ENCODE results near the gene GSTA4.

The GSTA4 gene

DNA sequence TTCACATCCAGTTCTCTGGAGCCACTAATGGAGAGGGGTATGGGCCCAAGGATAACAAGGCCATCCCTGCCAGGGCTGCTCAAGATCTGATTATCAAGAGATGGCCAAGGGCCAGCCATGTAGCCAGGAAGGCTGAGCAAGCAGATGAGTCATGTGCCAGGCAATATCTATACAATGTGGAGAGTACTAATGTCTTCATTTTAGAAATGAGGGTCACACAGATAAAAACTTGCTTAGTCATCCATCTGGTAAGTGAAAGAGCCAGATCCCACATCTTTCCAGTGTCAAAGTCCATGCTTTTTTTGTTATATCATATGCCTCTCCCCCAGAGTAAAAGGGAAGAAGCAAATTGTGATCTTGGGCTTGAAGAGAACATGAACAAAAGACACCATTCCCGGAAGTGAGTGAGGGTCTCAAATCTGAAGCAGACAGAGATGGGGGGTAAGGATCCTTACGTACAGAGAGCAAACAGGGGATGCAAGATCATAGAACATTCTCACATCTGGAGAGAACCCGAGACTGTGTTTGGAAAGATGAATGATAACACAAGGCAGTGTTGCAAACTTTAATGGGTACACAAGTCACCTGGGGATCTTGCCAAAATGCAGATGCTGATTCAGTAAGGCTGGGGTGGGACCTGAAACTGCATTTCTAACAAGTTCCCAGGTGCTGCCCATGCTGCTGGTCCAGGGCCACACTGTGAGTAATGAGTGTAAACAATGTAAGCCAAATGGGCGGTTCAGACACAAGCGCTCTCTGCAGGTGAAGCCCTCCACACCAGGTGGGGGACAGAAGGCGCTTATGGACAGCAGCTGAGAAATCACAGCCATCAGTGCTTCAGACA, 65.5 kb downstream of the GSTA4 start:
- Histone ChIP-seq H3K36me3 (ENCODE audit: insufficient read depth, low read length) (no peaks in the 10 kb centered on the region), H3K9me2 (replicated peaks; ENCODE audit: low read depth, low read length) (no peaks in the 10 kb centered on the region), H4K20me1 (ENCODE audit: insufficient read depth, low read length, poor library complexity, severe bottlenecking) (no peaks in the 10 kb centered on the region), H3K9me3 (ENCODE audit: insufficient read depth, low read depth, low read length) (no peaks in the 10 kb centered on the region), H3K4me1 (ENCODE audit: insufficient read depth, low read length, poor library complexity, severe bottlenecking) (no peaks in the 10 kb centered on the region), H2AFZ (ENCODE audit: low read length) (no peak overlapping the region), H3K4me3 (ENCODE audit: low read length, poor library complexity, severe bottlenecking) (no peak overlapping the region), H3K9ac (ENCODE audit: low read depth, low read length, poor library complexity, severe bottlenecking) (no peak overlapping the region), H3K4me2 (ENCODE audit: low read depth, low read length, poor library complexity, severe bottlenecking) (no peak overlapping the region), H3K27me3 (ENCODE audit: insufficient read depth, low read length, poor library complexity, severe bottlenecking) (no peaks in the 10 kb centered on the region), H3F3A (ENCODE audit: low read depth) (no peaks in the 10 kb centered on the region), H3K79me2 (ENCODE audit: insufficient read depth, low read length) (no peaks in the 10 kb centered on the region)
- no peak for TF ChIP-seq EZH2phosphoT487 (IDR thresholded peaks at IDR 0.05; ENCODE audit: borderline replicate concordance)
- TF ChIP-seq, protein P1, sequence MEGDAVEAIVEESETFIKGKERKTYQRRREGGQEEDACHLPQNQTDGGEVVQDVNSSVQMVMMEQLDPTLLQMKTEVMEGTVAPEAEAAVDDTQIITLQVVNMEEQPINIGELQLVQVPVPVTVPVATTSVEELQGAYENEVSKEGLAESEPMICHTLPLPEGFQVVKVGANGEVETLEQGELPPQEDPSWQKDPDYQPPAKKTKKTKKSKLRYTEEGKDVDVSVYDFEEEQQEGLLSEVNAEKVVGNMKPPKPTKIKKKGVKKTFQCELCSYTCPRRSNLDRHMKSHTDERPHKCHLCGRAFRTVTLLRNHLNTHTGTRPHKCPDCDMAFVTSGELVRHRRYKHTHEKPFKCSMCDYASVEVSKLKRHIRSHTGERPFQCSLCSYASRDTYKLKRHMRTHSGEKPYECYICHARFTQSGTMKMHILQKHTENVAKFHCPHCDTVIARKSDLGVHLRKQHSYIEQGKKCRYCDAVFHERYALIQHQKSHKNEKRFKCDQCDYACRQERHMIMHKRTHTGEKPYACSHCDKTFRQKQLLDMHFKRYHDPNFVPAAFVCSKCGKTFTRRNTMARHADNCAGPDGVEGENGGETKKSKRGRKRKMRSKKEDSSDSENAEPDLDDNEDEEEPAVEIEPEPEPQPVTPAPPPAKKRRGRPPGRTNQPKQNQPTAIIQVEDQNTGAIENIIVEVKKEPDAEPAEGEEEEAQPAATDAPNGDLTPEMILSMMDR (conservative IDR thresholded peaks at IDR 0.05; ENCODE audit: low read length): no peak

Data from Loucy (cell line).